HUES6 (cell line): ENCODE results near the gene NTHL1.

Experiments used
- H3K27ac ChIP-seq: 2 replicates; pipeline ENCODE4 v1.7.0; 2013; ENCODE audit warnings: low read depth, mild to moderate bottlenecking, low read length, inconsistent platforms
- H3K27me3 ChIP-seq: 2 replicates; pipeline ENCODE4 v1.6.1; 2013; ENCODE audit warnings: low read length; ENCODE audit not compliant: control insufficient read depth, insufficient read depth
- H3K36me3 ChIP-seq: 2 replicates; pipeline ENCODE4 v1.6.1; 2013; ENCODE audit warnings: low read length; ENCODE audit not compliant: control insufficient read depth, insufficient read depth
- H3K4me1 ChIP-seq: 2 replicates; pipeline ENCODE4 v1.6.1; 2013; ENCODE audit warnings: low read length; ENCODE audit not compliant: control insufficient read depth, insufficient read depth
- H3K4me3 ChIP-seq: 2 replicates; pipeline ENCODE4 v1.5.1; 2013; ENCODE audit warnings: low read depth, low read length
- H3K9ac ChIP-seq: one replicate; pipeline ENCODE4 v1.6.1; 2013; ENCODE audit warnings: mild to moderate bottlenecking, low read length
- H3K9me3 ChIP-seq: 2 replicates; pipeline ENCODE4 v1.6.1; 2013; ENCODE audit warnings: low read depth, low read length; ENCODE audit not compliant: control insufficient read depth, insufficient read depth

Gene NTHL1

GRCh38 chr16:2089706-2090480 is 42.3 kb upstream of the NTHL1 start:
- no peak overlapping the region for H3K27ac ChIP-seq
- H3K9ac ChIP-seq: no peak overlapping the region
- no peak overlapping the region for H3K4me3 ChIP-seq
- peaks cover 18% of the 10 kb centered on the region for H3K4me1 ChIP-seq
- H3K36me3 ChIP-seq: peaks cover 70% of the 10 kb centered on the region
- no peaks in the 10 kb centered on the region for H3K9me3 ChIP-seq
- no peaks in the 10 kb centered on the region for H3K27me3 ChIP-seq

DNA sequence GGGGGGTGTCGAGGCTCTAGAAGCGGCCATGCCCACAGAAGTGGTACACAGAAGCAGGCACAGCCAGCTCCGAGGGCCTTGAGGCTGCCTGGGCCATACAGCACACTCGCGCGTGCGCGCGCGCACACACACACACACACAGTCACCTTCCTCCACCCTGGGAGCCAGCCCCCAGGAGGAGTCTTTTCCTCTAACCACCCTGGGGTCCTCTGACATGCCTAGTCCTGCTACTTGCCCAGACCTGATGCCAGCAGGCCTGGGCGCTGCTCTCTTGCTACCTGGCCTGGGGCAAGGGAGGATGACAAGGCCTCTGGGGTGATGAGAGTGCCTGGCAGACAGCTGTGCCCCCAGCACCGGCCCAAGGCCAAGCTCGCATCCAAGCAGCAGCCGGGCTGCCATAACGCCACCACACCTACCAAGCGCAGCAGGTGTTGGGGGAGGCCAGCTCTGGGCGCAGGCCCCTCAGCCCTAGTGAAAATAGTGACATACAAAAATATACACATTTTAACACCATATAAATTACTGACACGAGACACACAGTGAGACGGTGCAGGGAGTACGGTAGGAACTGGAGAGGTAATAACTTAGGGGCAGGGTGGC is 41.2 kb upstream of the NTHL1 start:
- no peak overlapping the region for H3K9ac ChIP-seq
- peaks cover 69% of the 10 kb centered on the region for H3K36me3 ChIP-seq
- H3K9me3 ChIP-seq: no peaks in the 10 kb centered on the region
- no peaks in the 10 kb centered on the region for H3K27me3 ChIP-seq
- H3K27ac ChIP-seq: no peak overlapping the region
- H3K4me3 ChIP-seq: no peak overlapping the region
- H3K4me1 ChIP-seq: peaks cover 18% of the 10 kb centered on the region

GRCh38 chr16:2087748-2088631 is 40.4 kb upstream of the NTHL1 start:
- H3K9me3 ChIP-seq: no peaks in the 10 kb centered on the region
- no peak overlapping the region for H3K4me3 ChIP-seq
- H3K36me3 ChIP-seq: peaks cover 70% of the 10 kb centered on the region
- H3K27me3 ChIP-seq: no peaks in the 10 kb centered on the region
- no peak overlapping the region for H3K27ac ChIP-seq
- no peak overlapping the region for H3K9ac ChIP-seq
- H3K4me1 ChIP-seq: peaks cover 18% of the 10 kb centered on the region

GRCh38 chr16:2086812-2087747 is 39.4 kb upstream of the NTHL1 start:
- no peaks in the 10 kb centered on the region for H3K27me3 ChIP-seq
- peaks cover 11% of the 10 kb centered on the region for H3K4me1 ChIP-seq
- H3K4me3 ChIP-seq: no peak overlapping the region
- H3K9me3 ChIP-seq: no peaks in the 10 kb centered on the region
- H3K27ac ChIP-seq: no peak overlapping the region
- H3K9ac ChIP-seq: no peak overlapping the region
- peaks cover 73% of the 10 kb centered on the region for H3K36me3 ChIP-seq

DNA sequence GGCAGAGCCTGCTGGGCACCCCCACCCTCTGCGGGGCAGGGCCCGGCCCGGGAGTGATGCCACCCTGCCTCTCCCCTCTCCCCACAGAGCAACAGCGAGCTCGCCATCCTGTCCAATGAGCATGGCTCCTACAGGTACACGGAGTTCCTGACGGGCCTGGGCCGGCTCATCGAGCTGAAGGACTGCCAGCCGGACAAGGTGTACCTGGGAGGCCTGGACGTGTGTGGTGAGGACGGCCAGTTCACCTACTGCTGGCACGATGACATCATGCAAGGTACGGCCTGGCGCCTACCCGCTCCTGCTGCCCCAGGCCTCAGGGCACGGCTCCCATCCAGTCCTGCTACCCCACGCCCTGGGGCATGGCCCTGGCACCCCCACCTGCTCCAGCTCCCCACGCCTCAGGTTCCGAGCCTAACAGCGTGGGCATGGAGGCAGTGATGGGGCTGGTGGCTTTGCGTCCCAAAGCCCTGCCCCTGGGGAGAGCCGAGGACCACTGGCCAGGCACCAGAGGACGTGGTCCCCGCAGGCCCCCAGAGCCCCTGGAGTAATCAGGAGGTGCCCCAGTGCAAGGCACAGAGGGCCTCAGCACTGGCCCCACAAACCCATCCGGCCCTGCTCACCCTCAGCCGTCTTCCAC is 38.6 kb upstream of the NTHL1 start:
- H3K36me3 ChIP-seq: peaks cover 81% of the 10 kb centered on the region
- H3K27ac ChIP-seq: no peak overlapping the region
- no peaks in the 10 kb centered on the region for H3K27me3 ChIP-seq
- no peaks in the 10 kb centered on the region for H3K9me3 ChIP-seq
- peaks cover 4% of the 10 kb centered on the region; the same call in 1 of the 2 replicates for H3K4me1 ChIP-seq
- no peak overlapping the region for H3K9ac ChIP-seq
- no peak overlapping the region for H3K4me3 ChIP-seq

- no peak overlapping the region for H3K9ac ChIP-seq
- H3K27ac ChIP-seq: no peak overlapping the region
- H3K27me3 ChIP-seq: no peaks in the 10 kb centered on the region
- no peak overlapping the region for H3K4me3 ChIP-seq
- no peaks in the 10 kb centered on the region for H3K9me3 ChIP-seq
- H3K36me3 ChIP-seq: peaks cover 86% of the 10 kb centered on the region
- H3K4me1 ChIP-seq: peaks cover 4% of the 10 kb centered on the region; the same call in 1 of the 2 replicates
Measured at GRCh38 chr16:2085669-2086068, 38.0 kb upstream of the NTHL1 start.

DNA sequence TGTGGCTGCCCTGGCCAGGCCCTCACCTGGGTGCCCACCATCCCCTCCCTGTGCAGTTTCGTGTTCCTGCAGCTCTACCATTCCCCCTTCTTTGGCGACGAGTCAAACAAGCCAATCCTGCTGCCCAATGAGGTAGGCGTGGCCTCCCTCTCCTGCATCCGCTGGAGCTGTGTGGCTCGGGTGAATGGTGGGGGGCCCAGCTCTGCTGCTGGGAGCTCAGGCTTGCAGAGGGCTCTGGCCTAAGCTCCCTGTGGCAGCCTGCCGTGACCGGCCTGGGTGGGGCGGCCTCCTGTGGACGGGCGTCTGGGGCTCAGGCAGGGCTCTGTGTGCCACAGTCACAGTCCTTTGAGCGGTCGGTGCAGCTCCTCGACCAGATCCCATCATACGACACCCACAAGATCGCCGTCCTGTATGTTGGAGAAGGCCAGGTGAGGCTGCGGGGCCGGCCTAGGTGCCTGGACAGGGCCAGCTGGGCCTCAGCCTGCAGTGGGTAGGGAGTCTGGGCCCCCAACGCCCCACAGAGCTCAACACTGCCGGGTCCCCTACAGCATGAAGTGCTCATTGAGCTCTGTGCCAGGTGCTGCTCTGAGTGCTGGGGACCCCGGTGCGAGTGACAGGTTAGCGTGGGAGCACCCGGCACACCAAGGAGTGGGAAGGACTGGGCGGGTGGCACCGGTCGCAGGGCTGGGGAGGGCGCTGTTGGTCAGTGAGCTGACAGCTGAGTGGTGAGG is 37.4 kb upstream of the NTHL1 start:
- Histone ChIP-seq H3K9ac (no peak overlapping the region), H3K27me3 (no peaks in the 10 kb centered on the region), H3K27ac (no peak overlapping the region), H3K4me1 (no peaks in the 10 kb centered on the region), H3K4me3 (no peak overlapping the region), H3K36me3 (peaks cover 86% of the 10 kb centered on the region), H3K9me3 (no peaks in the 10 kb centered on the region)

- no peak overlapping the region for H3K4me3 ChIP-seq
- H3K9me3 ChIP-seq: no peaks in the 10 kb centered on the region
- no peaks in the 10 kb centered on the region for H3K27me3 ChIP-seq
- H3K36me3 ChIP-seq: peaks cover 85% of the 10 kb centered on the region
- no peaks in the 10 kb centered on the region for H3K4me1 ChIP-seq
- H3K27ac ChIP-seq: no peak overlapping the region
- no peak overlapping the region for H3K9ac ChIP-seq
Measured at GRCh38 chr16:2083876-2084780, 36.5 kb upstream of the NTHL1 start.

DNA sequence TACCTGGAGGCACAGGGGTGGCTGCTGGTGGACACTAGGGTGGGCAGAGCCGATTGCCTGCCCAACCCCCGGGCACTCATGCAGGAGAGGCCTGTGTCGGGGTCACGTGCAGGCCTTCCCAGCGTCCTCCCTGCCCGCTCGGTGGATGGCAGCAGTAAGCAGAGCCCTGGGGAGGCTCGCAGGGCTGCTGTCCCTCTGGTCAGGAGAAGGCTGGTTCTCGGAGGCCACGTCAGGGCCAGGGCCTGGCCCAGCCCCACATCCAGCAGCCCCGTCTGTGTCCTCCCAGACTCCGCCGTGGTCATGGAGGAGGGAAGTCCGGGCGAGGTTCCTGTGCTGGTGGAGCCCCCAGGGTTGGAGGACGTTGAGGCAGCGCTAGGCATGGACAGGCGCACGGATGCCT is 35.8 kb upstream of the NTHL1 start:
- Histone ChIP-seq H3K4me1 (no peaks in the 10 kb centered on the region), H3K9ac (no peak overlapping the region), H3K27me3 (no peaks in the 10 kb centered on the region), H3K36me3 (peaks cover 85% of the 10 kb centered on the region), H3K27ac (no peak overlapping the region), H3K9me3 (no peaks in the 10 kb centered on the region), H3K4me3 (no peak overlapping the region)
